Subcutaneous adipose tissue (tissue), 4 donors: ENCODE measurements around the gene PLCB2. TPM values are rescaled to one million over a fixed set of nuclear protein-coding genes. Genes with fewer than 3 reads are reported as not detected.

ENCODE experiments used
- total RNA-seq, 4 donors: library from RNA; depleted of rRNA; stranded (reverse); fragments of >200 nt; gene quantifications; one replicate each; pipeline ENCODE4 v1.1.0, GENCODE V29; 2016
- TF ChIP-seq, protein P1 (sequence below): fragments of 450-650 bp; IDR thresholded peaks from one replicate; pipeline ENCODE4 v1.5.1; 2016; ENCODE audit warnings: low read depth, mild to moderate bottlenecking, control low read depth, antibody characterized with exemption, moderate library complexity

Gene PLCB2
- total RNA-seq, 4 donors from 2014 or later = 13.8 to 69.7 (median 20.2) TPM

DNA sequence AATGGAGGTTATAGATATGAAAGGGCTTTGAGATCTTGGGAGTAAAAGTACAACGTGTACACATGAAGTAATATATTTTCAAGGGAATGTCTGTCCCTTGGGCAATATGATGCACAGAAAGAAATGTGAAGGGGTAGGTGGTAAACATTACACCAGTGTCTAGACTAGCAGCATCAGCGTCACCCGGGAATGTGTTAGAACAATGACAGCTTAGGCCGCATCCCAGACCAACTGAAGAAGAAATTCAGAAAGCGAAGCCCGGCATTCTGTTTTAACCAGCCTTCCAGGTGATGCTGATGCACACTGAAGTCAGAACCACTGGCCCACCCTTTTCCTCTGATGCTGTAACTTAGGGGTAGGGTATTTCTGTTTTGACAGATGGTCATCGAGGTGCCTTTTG is 22.1 kb upstream of the PLCB2 start:
- TF ChIP-seq, protein P1, sequence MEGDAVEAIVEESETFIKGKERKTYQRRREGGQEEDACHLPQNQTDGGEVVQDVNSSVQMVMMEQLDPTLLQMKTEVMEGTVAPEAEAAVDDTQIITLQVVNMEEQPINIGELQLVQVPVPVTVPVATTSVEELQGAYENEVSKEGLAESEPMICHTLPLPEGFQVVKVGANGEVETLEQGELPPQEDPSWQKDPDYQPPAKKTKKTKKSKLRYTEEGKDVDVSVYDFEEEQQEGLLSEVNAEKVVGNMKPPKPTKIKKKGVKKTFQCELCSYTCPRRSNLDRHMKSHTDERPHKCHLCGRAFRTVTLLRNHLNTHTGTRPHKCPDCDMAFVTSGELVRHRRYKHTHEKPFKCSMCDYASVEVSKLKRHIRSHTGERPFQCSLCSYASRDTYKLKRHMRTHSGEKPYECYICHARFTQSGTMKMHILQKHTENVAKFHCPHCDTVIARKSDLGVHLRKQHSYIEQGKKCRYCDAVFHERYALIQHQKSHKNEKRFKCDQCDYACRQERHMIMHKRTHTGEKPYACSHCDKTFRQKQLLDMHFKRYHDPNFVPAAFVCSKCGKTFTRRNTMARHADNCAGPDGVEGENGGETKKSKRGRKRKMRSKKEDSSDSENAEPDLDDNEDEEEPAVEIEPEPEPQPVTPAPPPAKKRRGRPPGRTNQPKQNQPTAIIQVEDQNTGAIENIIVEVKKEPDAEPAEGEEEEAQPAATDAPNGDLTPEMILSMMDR = no peak

DNA sequence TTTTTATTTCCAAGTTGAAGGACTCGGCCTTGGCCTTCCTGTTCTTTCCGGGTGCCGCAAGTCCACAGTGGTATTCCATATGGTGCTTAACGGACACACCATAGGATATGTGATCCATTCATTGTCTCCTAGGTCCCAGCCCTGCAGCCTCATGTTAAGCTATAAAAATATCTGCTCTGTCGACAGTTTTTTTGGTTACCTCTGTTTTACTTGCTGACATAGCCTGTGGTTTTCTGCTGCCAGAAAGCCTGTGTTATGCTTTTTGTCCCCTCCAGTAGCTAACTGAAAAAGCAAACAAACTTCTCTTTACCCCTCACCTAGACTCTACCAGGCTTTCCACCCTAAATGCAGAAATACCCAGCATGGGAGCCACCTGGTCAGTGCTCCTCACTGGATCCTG is 21.0 kb upstream of the PLCB2 start:
- TF ChIP-seq, protein P1 = no peak

DNA sequence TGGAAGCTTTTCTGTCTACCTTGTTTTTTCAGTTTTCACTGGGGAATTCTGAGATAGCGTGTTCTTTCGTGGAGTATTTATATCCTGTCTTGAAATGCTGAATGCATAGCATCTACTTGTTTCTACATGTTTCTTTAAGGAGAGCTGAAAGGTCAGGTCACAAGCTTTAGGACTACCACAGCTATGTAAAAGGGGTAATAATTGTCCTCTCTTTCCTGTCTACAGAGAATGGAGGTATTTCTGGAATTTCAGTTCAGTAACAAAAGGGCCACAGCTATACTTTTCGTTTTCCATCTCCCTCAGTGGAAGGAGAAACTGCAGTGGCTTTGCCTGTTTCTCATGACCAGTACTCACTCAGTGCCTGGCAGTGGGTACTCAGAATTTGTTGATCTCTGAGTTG is 20.4 kb upstream of the PLCB2 start:
- TF ChIP-seq, protein P1 = no peak

DNA sequence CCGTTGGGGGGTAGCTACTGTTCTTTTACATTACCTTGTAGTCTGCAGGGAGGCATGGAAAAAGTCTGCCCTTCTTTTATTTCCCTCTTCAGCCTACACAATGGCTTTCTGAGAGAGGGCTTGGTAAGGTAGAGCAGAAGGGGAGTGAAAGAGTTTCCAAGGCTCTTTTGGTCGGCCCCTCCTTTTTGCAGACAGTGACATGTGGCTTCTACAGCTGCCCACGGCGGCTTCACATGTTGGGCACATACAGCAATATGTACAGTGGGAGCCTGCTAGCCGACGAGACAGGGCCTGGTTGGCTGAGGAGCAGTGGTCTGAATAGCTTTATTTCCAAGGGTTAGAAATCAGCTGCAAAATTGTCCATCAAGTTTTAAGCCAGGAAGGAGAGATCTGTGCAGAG is 19.7 kb upstream of the PLCB2 start:
- TF ChIP-seq, protein P1 = no peak

DNA sequence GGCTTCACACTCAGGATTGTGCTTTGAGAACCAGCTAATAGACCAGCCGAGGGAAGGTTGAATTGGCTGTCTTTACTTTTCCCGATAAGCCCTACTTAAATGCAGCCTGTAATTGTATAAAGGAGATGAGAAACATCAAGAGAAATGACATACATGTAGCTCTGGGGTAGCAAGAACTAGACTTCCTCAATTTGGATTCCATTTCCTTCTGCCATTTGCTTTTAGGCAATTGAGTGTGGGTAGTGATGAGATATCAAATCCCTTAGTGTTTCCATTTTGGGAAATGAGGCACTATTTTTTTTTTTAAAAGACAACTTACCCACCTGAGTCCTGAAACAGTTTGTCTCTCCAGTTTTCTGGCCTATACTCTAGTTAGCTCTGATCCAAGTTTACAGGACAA is 18.0 kb upstream of the PLCB2 start:
- TF ChIP-seq, protein P1 = no peak

DNA sequence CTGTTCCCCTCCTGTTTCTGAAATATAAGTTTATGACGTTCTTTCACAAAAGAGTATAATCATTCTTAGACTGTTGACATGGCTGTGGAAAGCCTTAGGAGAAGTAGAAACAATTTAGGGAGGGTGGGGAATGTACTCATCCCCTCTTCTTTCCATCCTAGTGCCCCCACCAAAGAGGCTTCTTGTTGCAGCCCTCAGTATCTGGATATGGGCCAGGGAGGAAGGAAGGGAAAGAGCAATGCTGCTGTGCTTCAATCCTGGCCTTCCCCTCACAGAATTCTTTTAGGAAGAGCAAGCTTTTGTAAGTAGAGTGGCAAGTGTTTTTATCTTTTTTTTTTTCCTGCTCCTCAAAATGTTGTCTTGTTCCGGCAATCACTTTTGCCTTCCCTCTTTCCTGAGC is 17.5 kb upstream of the PLCB2 start:
- TF ChIP-seq, protein P1 = no peak

DNA sequence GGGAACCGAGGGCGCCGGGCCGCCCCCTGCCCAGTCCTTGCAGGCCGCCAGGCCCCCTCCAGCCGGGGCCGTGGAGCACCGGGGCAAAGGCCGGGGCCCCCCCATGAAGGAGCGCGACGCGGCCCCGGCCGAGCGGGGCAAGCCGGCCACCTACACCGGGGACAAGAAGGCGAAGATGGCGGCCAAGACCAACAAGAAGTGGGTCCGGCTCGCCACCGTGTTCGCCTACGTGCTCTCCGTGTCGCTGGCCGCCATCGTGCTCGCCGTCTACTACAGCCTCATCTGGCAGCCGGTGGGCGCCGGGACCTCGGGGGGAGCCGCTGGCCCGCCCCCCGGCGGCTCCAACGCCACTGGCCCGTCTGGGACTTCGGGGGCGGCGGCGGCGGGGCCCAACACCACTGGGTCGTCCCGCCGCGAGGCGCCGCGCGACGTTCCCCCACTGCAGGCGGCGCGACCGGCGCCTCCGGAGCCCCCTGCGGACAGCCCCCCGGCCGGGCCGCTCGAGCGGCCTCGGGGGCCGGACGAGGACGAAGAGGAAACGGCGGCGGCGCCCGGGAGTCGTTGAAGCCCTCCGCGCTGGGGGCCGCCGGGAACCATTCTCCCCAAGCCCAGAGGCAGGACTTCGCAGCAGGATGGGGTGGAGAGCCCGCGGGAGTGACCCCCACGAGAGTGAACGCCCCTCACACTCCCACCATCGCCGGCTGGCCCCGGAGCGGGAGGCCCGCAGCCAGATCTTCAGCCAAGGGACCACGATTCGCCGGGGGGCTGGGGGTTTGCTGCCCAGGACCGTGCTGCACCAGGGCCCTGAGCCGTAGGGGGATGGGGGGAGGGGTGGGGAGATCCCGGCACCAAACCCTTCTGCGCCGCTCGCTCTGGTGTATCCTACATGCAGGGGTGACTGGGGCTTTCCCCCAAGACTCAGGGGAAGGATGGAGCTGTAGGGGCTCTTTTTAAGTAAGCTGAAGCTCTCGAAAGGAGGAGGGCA is 16.5 kb upstream of the PLCB2 start:
- TF ChIP-seq, protein P1 = no peak
